A549 (cell line): ENCODE data around the gene CIB4. TPM values are rescaled to one million over a fixed set of nuclear protein-coding genes. Genes with fewer than 3 reads are reported as not detected.

Source experiments
- ATAC-seq, 2 experiments: fragments of 200-7000 bp in 1 of 2; fragments of >200 bp in 1 of 2; cut with Nextera tagmentation in 1 of 2; cut with Tn5 transposase in 1 of 2; 3 replicates each; pipeline versions ENCODE4 v1.8.0 to v1.9.1; 2018 to 2020; ENCODE audit warnings: mild to moderate bottlenecking in 1 of 2, moderate library complexity in 1 of 2
- CTCF ChIA-PET: fragments of 300-600 bp; sonication (Branson Sonifier 250); formaldehyde crosslinking; extraction: SDS; loops from one replicate; lab custom pipeline; 2021; ENCODE audit warnings: antibody characterized with exemption, inconsistent platforms; lab: Yijun Ruan, JAX
- POLR2A ChIA-PET: fragments of 350-600 bp; formaldehyde crosslinking; extraction: SDS; loops from one replicate; lab custom pipeline; 2021; ENCODE audit warnings: antibody characterized with exemption, inconsistent platforms; lab: Yijun Ruan, JAX
- DNase-seq, 2 experiments: peaks; one replicate each; pipeline versions ENCODE4 v3.0.0 to v3.0.0-alpha.2; 2011 to 2016; ENCODE audit warnings: low read depth in 1 of 2, low spot score in 1 of 2
- FAIRE-seq: peaks from 2 replicates; lab custom pipeline; 2011; peaks lifted over from hg19 to GRCh38; lab: Jason Lieb, UNC
- H3K27ac ChIP-seq, 2 experiments: fragments of >200 bp; sonication (Bioruptor Twin); formaldehyde crosslinking; 3 replicates each; pipeline ENCODE4 v1.5.1; 2016 to 2017
- H3K4me1 ChIP-seq: fragments of >200 bp; sonication (Bioruptor Twin); formaldehyde crosslinking; 3 replicates; pipeline ENCODE4 v1.6.1; 2016
- H3K4me2 ChIP-seq: fragments of >200 bp; sonication (Bioruptor Twin); formaldehyde crosslinking; 3 replicates; pipeline ENCODE4 v1.6.1; 2016
- H3K4me3 ChIP-seq: fragments of >200 bp; sonication (Bioruptor Twin); formaldehyde crosslinking; 3 replicates; pipeline ENCODE4 v1.5.1; 2016
- H3K9me3 ChIP-seq: fragments of >200 bp; sonication (Bioruptor Twin); formaldehyde crosslinking; 3 replicates; pipeline ENCODE4 v1.6.1; 2016
- ATOH8 ChIP-seq: fragments of 250-450 bp; sonication (Bioruptor Pico); IDR thresholded peaks from 2 replicates; pipeline ENCODE4 v1.5.0; 2020; ENCODE audit warnings: low read depth, mild to moderate bottlenecking, moderate library complexity
- CEBPB ChIP-seq, 2 experiments: fragments of >200 bp in 1 of 2; sonication (Bioruptor Twin) in 1 of 2; formaldehyde crosslinking in 1 of 2; IDR thresholded peaks; 2 replicates each; pipeline ENCODE4 v1.6.1; 2012 to 2016
- CHD4 ChIP-seq: fragments of 200-600 bp; sonication (generic); IDR thresholded peaks from 2 replicates; pipeline ENCODE4 v1.6.1; 2016; ENCODE audit warnings: antibody characterized with exemption, mild to moderate bottlenecking, borderline replicate concordance
- ESRRA ChIP-seq: fragments of 150-350 bp; IDR thresholded peaks from 2 replicates; pipeline ENCODE4 v1.6.1; 2014; ENCODE audit warnings: mild to moderate bottlenecking, low read length, borderline replicate concordance
- FOSL2 ChIP-seq, 2 experiments: fragments of 450-650 bp in 1 of 2; fragments of >200 bp in 1 of 2; sonication (Bioruptor Twin) in 1 of 2; formaldehyde crosslinking; IDR thresholded peaks; 2 replicates each; pipeline versions ENCODE4 v1.5.0 to v1.6.1; 2016 to 2020; ENCODE audit warnings: mild to moderate bottlenecking in 1 of 2, moderate library complexity in 1 of 2
- HOXA7 ChIP-seq: fragments of 250-450 bp; sonication (Bioruptor Pico); IDR thresholded peaks from 2 replicates; pipeline ENCODE4 v1.5.0; 2020; ENCODE audit warnings: mild to moderate bottlenecking, moderate library complexity
- HOXB13 ChIP-seq: fragments of 250-450 bp; sonication (Bioruptor Pico); IDR thresholded peaks from 2 replicates; pipeline ENCODE4 v1.5.0; 2020; ENCODE audit warnings: low read depth, mild to moderate bottlenecking, moderate library complexity
- JUN ChIP-seq, 2 experiments: fragments of >200 bp; sonication (Bioruptor Twin); formaldehyde crosslinking; IDR thresholded peaks; 2 replicates in 1 of 2; 3 replicates in 1 of 2; pipeline ENCODE4 v1.6.1; 2016 to 2017
- KDM1A ChIP-seq: fragments of 200-600 bp; sonication (generic); IDR thresholded peaks from 2 replicates; pipeline ENCODE4 v1.6.1; 2016; ENCODE audit warnings: low read depth, mild to moderate bottlenecking
- MAFK ChIP-seq: fragments of 450-650 bp; IDR thresholded peaks from 2 replicates; pipeline ENCODE4 v1.6.1; 2014; ENCODE audit not compliant: partially characterized antibody
- MYC ChIP-seq: IDR thresholded peaks from 2 replicates; pipeline ENCODE4 v1.6.1; 2012; ENCODE audit warnings: mild to moderate bottlenecking, inconsistent platforms, low read length, improper control_type of control experiment, borderline replicate concordance
- NR3C1 ChIP-seq: fragments of >200 bp; sonication (Bioruptor Twin); formaldehyde crosslinking; IDR thresholded peaks from 3 replicates; pipeline ENCODE4 v1.6.1; 2017
- PBX3 ChIP-seq: IDR thresholded peaks from 2 replicates; pipeline ENCODE4 v1.6.1; 2012
- POLR2AphosphoS2 ChIP-seq: conservative IDR thresholded peaks from 2 replicates; pipeline ENCODE4 v1.6.1; 2012; ENCODE audit warnings: low read length, improper control_type of control experiment, inconsistent platforms
- RAD21 ChIP-seq, 2 experiments: fragments of >200 bp in 1 of 2; sonication (Bioruptor Twin) in 1 of 2; formaldehyde crosslinking in 1 of 2; IDR thresholded peaks in 1 of 2; conservative IDR thresholded peaks in 1 of 2; 2 replicates in 1 of 2; 3 replicates in 1 of 2; pipeline ENCODE4 v1.6.1; 2012 to 2018; ENCODE audit warnings: inconsistent platforms in 1 of 2
- RARB ChIP-seq: fragments of 250-450 bp; sonication (Bioruptor Pico); IDR thresholded peaks from 2 replicates; pipeline ENCODE4 v1.8.0; 2021; ENCODE audit warnings: mild to moderate bottlenecking, moderate library complexity
- RCOR1 ChIP-seq: fragments of 150-350 bp; IDR thresholded peaks from 2 replicates; pipeline ENCODE4 v1.6.1; 2014; ENCODE audit warnings: antibody characterized with exemption, low read length, low read depth
- REST ChIP-seq: fragments of 200-600 bp; sonication (generic); IDR thresholded peaks from 2 replicates; pipeline ENCODE4 v1.6.1; 2016; ENCODE audit warnings: antibody characterized with exemption, mild to moderate bottlenecking, moderate library complexity
- RNF2 ChIP-seq: fragments of 200-600 bp; sonication (generic); IDR thresholded peaks from 2 replicates; pipeline ENCODE4 v1.6.1; 2016; ENCODE audit warnings: low read depth, mild to moderate bottlenecking, antibody characterized with exemption, moderate library complexity, borderline replicate concordance
- SREBF2 ChIP-seq: fragments of 450-650 bp; IDR thresholded peaks from 2 replicates; pipeline ENCODE4 v1.6.1; 2014; ENCODE audit warnings: mild to moderate bottlenecking, moderate library complexity
- TFCP2L1 ChIP-seq: fragments of 250-450 bp; sonication (Bioruptor Pico); IDR thresholded peaks from 2 replicates; pipeline ENCODE4 v1.5.0; 2021; ENCODE audit warnings: mild to moderate bottlenecking
- ZFP36 ChIP-seq: fragments of 450-650 bp; IDR thresholded peaks from 2 replicates; pipeline ENCODE4 v1.6.1; 2014; ENCODE audit warnings: borderline replicate concordance; ENCODE audit not compliant: partially characterized antibody
- ZNF302 ChIP-seq: fragments of 250-450 bp; sonication (Bioruptor Pico); IDR thresholded peaks from 2 replicates; pipeline ENCODE4 v1.9.0; 2021; ENCODE audit warnings: inconsistent platforms, mild to moderate bottlenecking, moderate library complexity
- ZSCAN20 ChIP-seq: fragments of 250-450 bp; sonication (Bioruptor Pico); IDR thresholded peaks from 2 replicates; pipeline ENCODE4 v1.8.0; 2022; ENCODE audit warnings: mild to moderate bottlenecking, moderate library complexity
- WGBS: methylation state at CpG from one replicate; pipeline ENCODE4 v1.1.6; 2017; ENCODE audit errors: missing lambda C conversion rate; 5-methylcytosine and 5-hydroxymethylcytosine counted together
- polyA plus RNA-seq, 4 experiments: library from polyadenylated mRNA; depleted of rRNA in 3 of 4; stranded (reverse); fragments of >200 nt; fragmentation: RNase III in 1 of 4; extraction: RNeasy Plus Mini Kit Qiagen cat#74134 plus additional on column Dnase treatment in 1 of 4; gene quantifications; 2 replicates in 3 of 4; 3 replicates in 1 of 4; pipeline ENCODE4 v1.2.3, GENCODE V29; 2011 to 2017
- TF ChIP-seq, protein P1 (sequence below): fragments of 150-350 bp; IDR thresholded peaks from 2 replicates; pipeline ENCODE4 v1.6.1; 2014; ENCODE audit warnings: low read depth, mild to moderate bottlenecking, low read length
- TF ChIP-seq, protein P2 (sequence below): IDR thresholded peaks from 2 replicates; pipeline ENCODE4 v1.6.1; 2012; ENCODE audit warnings: low read depth, borderline replicate concordance

Gene CIB4
- polyA plus RNA-seq, 2 of the 4 experiments (the other 2 are of a cell fraction): 0.30 to 1.0 TPM

DNA sequence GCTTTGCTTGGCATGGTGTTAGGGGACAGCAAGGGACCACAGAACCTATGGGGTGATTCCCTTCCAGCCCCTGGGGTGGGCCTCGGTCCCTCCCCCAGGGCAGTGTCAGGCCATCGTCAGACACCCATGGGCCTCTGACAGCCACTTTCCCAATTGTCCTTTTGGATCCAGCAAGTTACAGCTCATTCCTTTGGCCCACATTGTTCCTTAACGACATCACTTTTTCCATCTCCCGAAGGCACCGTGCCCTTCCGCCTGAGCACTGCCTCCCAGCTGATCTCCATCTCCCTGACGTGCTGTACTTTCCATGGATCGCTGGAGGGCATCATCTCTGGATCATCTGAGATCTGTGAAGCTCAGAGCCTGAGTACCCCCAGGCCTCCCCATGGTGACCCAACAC lies 41.0 kb upstream of the CIB4 start:
- Histone ChIP-seq H3K4me3 (no peak overlapping the region), H3K27ac (no peak overlapping the region; a peak in 1 of 6 replicates), H3K4me1 (peaks cover 3% of the 10 kb centered on the region; the same call in 1 of the 3 replicates), H3K4me2 (no peak overlapping the region), H3K9me3 (peaks cover 7% of the 10 kb centered on the region; the same call in 2 of the 3 replicates)
- DNase-seq: no peak
- POLR2A ChIA-PET: no interaction called here
- CTCF ChIA-PET: interaction anchor here (0.5 to 8.1 kb wide), 11 partner anchors 9 to 475 kb away, joined by 3 to 34 read pairs (median 5); no protein-coding TSS in a partner anchor
- no peak for FAIRE-seq
- no peak for TF ChIP-seq MAFK
- TF ChIP-seq RAD21 (conservative IDR thresholded peaks at IDR 0.05 in 1 of 2, IDR thresholded peaks at IDR 0.05 in 1 of 2): no peak
- TF ChIP-seq NR3C1: no peak
- TF ChIP-seq HOXB13: no peak
- TF ChIP-seq, protein P1, sequence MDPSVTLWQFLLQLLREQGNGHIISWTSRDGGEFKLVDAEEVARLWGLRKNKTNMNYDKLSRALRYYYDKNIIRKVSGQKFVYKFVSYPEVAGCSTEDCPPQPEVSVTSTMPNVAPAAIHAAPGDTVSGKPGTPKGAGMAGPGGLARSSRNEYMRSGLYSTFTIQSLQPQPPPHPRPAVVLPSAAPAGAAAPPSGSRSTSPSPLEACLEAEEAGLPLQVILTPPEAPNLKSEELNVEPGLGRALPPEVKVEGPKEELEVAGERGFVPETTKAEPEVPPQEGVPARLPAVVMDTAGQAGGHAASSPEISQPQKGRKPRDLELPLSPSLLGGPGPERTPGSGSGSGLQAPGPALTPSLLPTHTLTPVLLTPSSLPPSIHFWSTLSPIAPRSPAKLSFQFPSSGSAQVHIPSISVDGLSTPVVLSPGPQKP: no peak
- TF ChIP-seq HOXA7 (CRISPR knock-in tag): no peak
- TF ChIP-seq FOSL2 (IDR thresholded peaks at IDR 0.05): no peak
- no peak for TF ChIP-seq FOSL2 (CRISPR knock-in tag; IDR thresholded peaks at IDR 0.05)
- no peak for TF ChIP-seq ESRRA
- no peak for TF ChIP-seq TFCP2L1
- no peak for TF ChIP-seq KDM1A
- no peak for TF ChIP-seq PBX3
- no peak for TF ChIP-seq ZSCAN20 (CRISPR knock-in tag)
- TF ChIP-seq JUN (IDR thresholded peaks at IDR 0.05): no peak
- TF ChIP-seq REST: no peak
- no peak for TF ChIP-seq ZFP36
- no peak for TF ChIP-seq POLR2AphosphoS2
- no peak for TF ChIP-seq RARB (CRISPR knock-in tag)
- 72% methylated on average over 8 of the region's 8 CpGs for WGBS
- no peak for ATAC-seq

DNA sequence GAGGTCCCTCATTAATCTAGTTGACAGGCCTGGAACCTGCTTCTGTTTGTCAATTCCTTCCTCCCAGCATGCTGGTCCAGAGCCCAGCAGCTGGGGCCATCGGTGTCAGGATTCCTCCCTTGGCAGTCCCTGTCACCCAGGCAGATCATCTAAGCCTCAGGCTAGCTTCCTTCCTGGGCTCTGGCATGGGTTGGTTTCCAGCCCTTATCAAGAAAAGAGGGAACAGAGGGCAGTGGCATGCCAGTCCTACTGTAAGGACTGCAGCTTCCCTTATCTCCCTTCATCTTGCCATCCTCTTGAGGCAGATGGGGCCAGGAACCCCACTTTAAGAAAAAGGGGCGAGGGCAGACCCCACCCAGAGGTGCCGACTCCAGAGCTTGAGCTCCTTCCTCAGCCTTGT lies 40.5 kb upstream of the CIB4 start:
- ATAC-seq (no peak), FAIRE-seq (no peak), DNase-seq (no peak)
- ChIA-PET CTCF (interaction anchor here (1.0 to 8.1 kb wide), 7 partner anchors 11 to 161 kb away, joined by 3 to 34 read pairs (median 5); no protein-coding TSS in a partner anchor), POLR2A (no interaction called here)
- H3K9me3 ChIP-seq: peaks cover 8% of the 10 kb centered on the region; the same call in 2 of the 3 replicates
- no peak overlapping the region; a peak in 1 of 6 replicates for H3K27ac ChIP-seq
- 32% methylated on average over 3 of the region's 3 CpGs for WGBS
- H3K4me3 ChIP-seq: no peak overlapping the region
- no peak overlapping the region for H3K4me2 ChIP-seq
- H3K4me1 ChIP-seq: 0 out of 3 replicates have a peak, but pooled peaks cover 3% of the 10 kb centered on the region
- no peak for TF ChIP-seq CHD4
- no peak for TF ChIP-seq RNF2
- TF ChIP-seq ZNF302: no peak
- no peak for TF ChIP-seq ATOH8 (CRISPR knock-in tag)
- no peak for TF ChIP-seq RCOR1
- TF ChIP-seq CEBPB (IDR thresholded peaks at IDR 0.05): no peak
- TF ChIP-seq HOXA7 (CRISPR knock-in tag): no peak
- TF ChIP-seq MYC: no peak
- TF ChIP-seq, protein P2, sequence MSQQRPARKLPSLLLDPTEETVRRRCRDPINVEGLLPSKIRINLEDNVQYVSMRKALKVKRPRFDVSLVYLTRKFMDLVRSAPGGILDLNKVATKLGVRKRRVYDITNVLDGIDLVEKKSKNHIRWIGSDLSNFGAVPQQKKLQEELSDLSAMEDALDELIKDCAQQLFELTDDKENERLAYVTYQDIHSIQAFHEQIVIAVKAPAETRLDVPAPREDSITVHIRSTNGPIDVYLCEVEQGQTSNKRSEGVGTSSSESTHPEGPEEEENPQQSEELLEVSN: no peak
- TF ChIP-seq SREBF2: no peak
